NCI-H82 (cell line): ENCODE measurements around the gene CPTP.

Source experiments
- DNase-seq: peaks from one replicate; lab custom pipeline; 2025; lab: John Stamatoyannopoulos, UW

CPTP gene

GRCh38 chr1:1319646-1319941 is 5.0 kb upstream of the CPTP start:
- no peak for DNase-seq

- DNase-seq = no peak
Observed at GRCh38 chr1:1320666-1321448, 3.7 kb upstream of the CPTP start.

GRCh38 chr1:1321477-1321876 is 3.1 kb upstream of the CPTP start:
- DNase-seq = no peak

GRCh38 chr1:1322418-1322817 is 2.2 kb upstream of the CPTP start:
- no peak for DNase-seq

- no peak for DNase-seq
Observed at GRCh38 chr1:1322952-1323351, 1.6 kb upstream of the CPTP start.

- no peak for DNase-seq
Observed at GRCh38 chr1:1324084-1324523, 498 bp upstream of the CPTP start.

- no peak for DNase-seq
Observed at GRCh38 chr1:1325288-1326074, 879 bp downstream of the CPTP start.

- DNase-seq = no peak
Observed at GRCh38 chr1:1326075-1326605, 1.5 kb downstream of the CPTP start.

- DNase-seq = no peak
Observed at GRCh38 chr1:1327291-1327690, 2.7 kb downstream of the CPTP start.

- DNase-seq = no peak
Observed at GRCh38 chr1:1328254-1328653, 3.7 kb downstream of the CPTP start.

GRCh38 chr1:1329304-1330210 is 5.0 kb downstream of the CPTP start:
- no peak for DNase-seq

- DNase-seq = no peak
Observed at GRCh38 chr1:1330366-1331067, 5.9 kb downstream of the CPTP start.

GRCh38 chr1:1331068-1331965 is 6.7 kb downstream of the CPTP start, which contains the start of gene TAS1R3:
TSS of gene TAS1R3 (plus strand) at chr1:1331280. CDS start at chr1:1331346, 66 bp downstream.
- DNase-seq = peak; percentile 57

- peak; percentile 61 for DNase-seq
Observed at GRCh38 chr1:1332031-1332755, 7.6 kb downstream of the CPTP start.

- peak; percentile 61 for DNase-seq
Observed at GRCh38 chr1:1332774-1333480, 8.3 kb downstream of the CPTP start.

GRCh38 chr1:1333551-1334241 is 9.1 kb downstream of the CPTP start:
- peak; percentile 59 for DNase-seq

- no peak for DNase-seq
Observed at GRCh38 chr1:1334835-1335234, 10.2 kb downstream of the CPTP start.

GRCh38 chr1:1335283-1335682 is 10.7 kb downstream of the CPTP start:
- DNase-seq = peak; percentile 63
